Measurements from ENCODE around the gene EPB41L2. TPM values are rescaled to one million over a fixed set of nuclear protein-coding genes. Genes with fewer than 3 reads are reported as not detected.

The EPB41L2 gene
- total RNA-seq, 4 donors from 2014 or later = 46.1 to 258 (median 88.3) TPM

DNA sequence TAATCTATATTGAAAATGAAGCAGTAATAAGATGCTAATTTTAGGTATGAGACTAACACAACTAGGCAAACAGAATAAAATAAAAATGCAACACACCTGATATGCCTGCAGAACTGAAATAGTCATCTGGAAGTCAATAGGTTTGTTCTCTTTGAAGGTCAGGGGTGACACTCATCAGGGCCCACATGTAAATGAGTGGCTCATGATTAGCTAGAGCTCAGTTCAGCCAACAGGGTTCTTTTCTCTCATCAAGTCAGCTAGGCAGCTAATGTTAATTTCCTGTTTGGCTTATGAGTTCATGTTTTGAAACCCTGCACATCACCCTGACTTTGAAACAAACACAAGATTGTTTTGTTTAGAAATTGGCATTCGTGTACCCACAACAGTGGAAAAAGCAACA lies 212.0 kb downstream of the EPB41L2 start:
- H3K36me3 ChIP-seq = no peaks in the 10 kb centered on the region
- H3K4me1 ChIP-seq = no peaks in the 10 kb centered on the region
- no peak overlapping the region for H3K4me3 ChIP-seq
- H3K27ac ChIP-seq = no peak overlapping the region
- no peaks in the 10 kb centered on the region for H3K9me3 ChIP-seq
- TF ChIP-seq POLR2A (IDR thresholded peaks at IDR 0.05) (no peak), CTCF (IDR thresholded peaks at IDR 0.05) (no peak)
- no peaks in the 10 kb centered on the region for H3K27me3 ChIP-seq
- DNase-seq = no peak

DNA sequence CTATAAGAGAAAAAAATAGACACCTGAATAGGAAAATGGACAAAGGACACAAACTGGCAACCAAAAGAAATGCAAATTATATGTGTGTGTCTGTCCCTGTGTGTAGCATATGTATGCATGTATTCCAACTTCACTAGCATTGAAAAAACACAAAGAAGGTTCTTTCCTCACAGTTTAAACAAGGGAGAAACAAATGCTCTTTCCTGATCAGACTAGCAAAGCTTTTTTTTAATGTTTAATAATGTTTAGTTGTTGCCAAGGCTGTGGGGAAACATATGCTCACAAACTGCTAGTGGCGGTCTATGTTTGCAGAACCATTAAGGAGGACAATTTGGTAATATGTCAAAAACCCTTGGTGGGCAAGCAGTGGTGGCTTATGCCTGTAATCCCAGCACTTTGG lies 213.5 kb downstream of the EPB41L2 start:
- H3K9me3 ChIP-seq = no peaks in the 10 kb centered on the region
- H3K4me3 ChIP-seq = no peak overlapping the region
- no peak for DNase-seq
- no peaks in the 10 kb centered on the region for H3K27me3 ChIP-seq
- H3K36me3 ChIP-seq = no peaks in the 10 kb centered on the region
- H3K4me1 ChIP-seq = no peaks in the 10 kb centered on the region
- TF ChIP-seq CTCF (IDR thresholded peaks at IDR 0.05) (no peak), POLR2A (IDR thresholded peaks at IDR 0.05) (no peak)
- H3K27ac ChIP-seq = no peak overlapping the region

- Histone ChIP-seq H3K4me3 (no peak overlapping the region), H3K4me1 (no peaks in the 10 kb centered on the region), H3K36me3 (no peaks in the 10 kb centered on the region), H3K9me3 (no peaks in the 10 kb centered on the region), H3K27me3 (no peaks in the 10 kb centered on the region), H3K27ac (no peak overlapping the region)
- DNase-seq = no peak
- TF ChIP-seq CTCF (IDR thresholded peaks at IDR 0.05) = no peak
- no peak for TF ChIP-seq POLR2A (IDR thresholded peaks at IDR 0.05)
Measured at GRCh38 chr6:130848945-130849344, 214.1 kb downstream of the EPB41L2 start.

DNA sequence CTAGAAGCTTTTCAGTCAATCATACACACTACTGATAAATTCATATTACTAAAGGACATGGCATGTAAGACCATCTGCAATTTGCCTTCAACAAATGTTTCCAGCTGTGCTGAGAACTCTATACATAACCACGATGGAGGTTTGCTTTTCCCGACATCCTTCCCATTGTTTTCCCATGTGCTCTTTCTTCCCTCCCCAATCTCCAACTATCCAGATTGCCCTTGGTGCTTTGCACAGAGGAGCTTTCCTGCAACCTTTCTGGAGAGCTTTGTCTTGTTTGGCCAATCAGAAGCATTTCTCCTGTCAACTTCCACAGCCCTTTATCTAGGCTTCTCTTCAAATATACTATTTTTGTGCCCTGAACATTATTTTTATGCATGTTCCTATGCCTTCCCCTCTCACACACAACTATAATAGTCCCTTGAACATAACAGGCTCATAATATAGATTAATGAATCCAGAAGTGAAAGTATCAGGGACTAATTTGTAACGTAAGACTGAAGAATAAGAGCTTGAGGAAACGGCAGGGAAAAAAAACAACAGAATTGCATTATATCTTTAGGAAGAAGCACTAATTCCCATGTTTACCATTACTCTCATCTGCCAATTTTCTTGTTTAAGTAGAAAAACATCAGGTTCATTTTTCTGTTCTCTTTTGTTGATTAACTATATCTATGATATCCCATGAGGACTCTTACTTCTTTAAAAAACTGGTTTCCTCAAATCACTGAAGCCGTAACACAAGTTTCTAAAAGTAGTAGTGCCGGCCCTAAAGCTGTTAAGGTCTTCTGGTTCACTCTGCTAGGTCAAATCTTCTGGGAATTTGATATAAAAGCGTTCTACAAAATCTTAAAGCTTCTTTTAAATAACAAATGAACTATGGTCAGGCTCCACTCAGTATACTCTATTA lies 215.8 kb downstream of the EPB41L2 start:
- H3K27ac ChIP-seq = no peak overlapping the region
- H3K27me3 ChIP-seq = no peaks in the 10 kb centered on the region
- H3K9me3 ChIP-seq = no peaks in the 10 kb centered on the region
- DNase-seq = no peak
- no peaks in the 10 kb centered on the region for H3K4me1 ChIP-seq
- H3K4me3 ChIP-seq = no peak overlapping the region
- H3K36me3 ChIP-seq = no peaks in the 10 kb centered on the region
- TF ChIP-seq CTCF (IDR thresholded peaks at IDR 0.05) (no peak), POLR2A (IDR thresholded peaks at IDR 0.05) (no peak)

GRCh38 chr6:130846501-130846900 lies 216.5 kb downstream of the EPB41L2 start:
- DNase-seq = no peak
- Histone ChIP-seq H3K36me3 (no peaks in the 10 kb centered on the region), H3K4me3 (no peak overlapping the region), H3K27me3 (no peaks in the 10 kb centered on the region), H3K9me3 (no peaks in the 10 kb centered on the region), H3K4me1 (no peaks in the 10 kb centered on the region), H3K27ac (no peak overlapping the region)
- TF ChIP-seq CTCF (IDR thresholded peaks at IDR 0.05) = no peak
- no peak for TF ChIP-seq POLR2A (IDR thresholded peaks at IDR 0.05)

All from Peyer's patch (tissue), 4 donors.